NCI-H187 (cell line): ENCODE results near the gene IL1RAPL2.

Experiments
- DNase-seq, 2 experiments: peaks; one replicate each; lab custom pipeline; 2025; lab: John Stamatoyannopoulos, UW

Gene IL1RAPL2

GRCh38 chrX:105273326-105273725 lies 707.3 kb downstream of the IL1RAPL2 start:
- DNase-seq, result no peak

- no peak for DNase-seq
Observed at GRCh38 chrX:105274091-105274490, 708.1 kb downstream of the IL1RAPL2 start.

- no peak for DNase-seq
Observed at GRCh38 chrX:105277132-105277531, 711.1 kb downstream of the IL1RAPL2 start.

- DNase-seq, result no peak
Observed at GRCh38 chrX:105282077-105282476, 716.1 kb downstream of the IL1RAPL2 start.

GRCh38 chrX:105297041-105297440 lies 731.0 kb downstream of the IL1RAPL2 start:
- DNase-seq, result no peak

GRCh38 chrX:105299286-105299685 lies 733.3 kb downstream of the IL1RAPL2 start:
- DNase-seq, result no peak

GRCh38 chrX:105302246-105302645 lies 736.2 kb downstream of the IL1RAPL2 start:
- no peak for DNase-seq

- DNase-seq, result no peak
Observed at GRCh38 chrX:105307762-105308161, 741.8 kb downstream of the IL1RAPL2 start.

GRCh38 chrX:105313596-105313995 lies 747.6 kb downstream of the IL1RAPL2 start:
- DNase-seq, result no peak

GRCh38 chrX:105314458-105314857 lies 748.5 kb downstream of the IL1RAPL2 start:
- no peak for DNase-seq

GRCh38 chrX:105315248-105315647 lies 749.2 kb downstream of the IL1RAPL2 start:
- DNase-seq, result no peak

- DNase-seq, result no peak
Observed at GRCh38 chrX:105317117-105317516, 751.1 kb downstream of the IL1RAPL2 start.

GRCh38 chrX:105323928-105324327 lies 757.9 kb downstream of the IL1RAPL2 start:
- DNase-seq, result no peak

- no peak for DNase-seq
Observed at GRCh38 chrX:105328773-105329172, 762.8 kb downstream of the IL1RAPL2 start.

- DNase-seq, result no peak
Observed at GRCh38 chrX:105331244-105331643, 765.2 kb downstream of the IL1RAPL2 start.

- DNase-seq, result no peak
Observed at GRCh38 chrX:105347373-105347772, 781.4 kb downstream of the IL1RAPL2 start.

- no peak for DNase-seq
Observed at GRCh38 chrX:105349476-105349875, 783.5 kb downstream of the IL1RAPL2 start.

- no peak for DNase-seq
Observed at GRCh38 chrX:105375816-105376215, 809.8 kb downstream of the IL1RAPL2 start.

- DNase-seq, result no peak
Observed at GRCh38 chrX:105424729-105425128, 858.7 kb downstream of the IL1RAPL2 start.

GRCh38 chrX:105451401-105451800 lies 885.4 kb downstream of the IL1RAPL2 start:
- DNase-seq, result no peak

GRCh38 chrX:105458846-105459245 lies 892.8 kb downstream of the IL1RAPL2 start:
- DNase-seq, result no peak

- DNase-seq, result no peak
Observed at GRCh38 chrX:105460376-105460775, 894.4 kb downstream of the IL1RAPL2 start.

- DNase-seq, result no peak
Observed at GRCh38 chrX:105461016-105461415, 895.0 kb downstream of the IL1RAPL2 start.

GRCh38 chrX:105462186-105462585 lies 896.2 kb downstream of the IL1RAPL2 start:
- no peak for DNase-seq

- DNase-seq, result no peak
Observed at GRCh38 chrX:105463473-105463872, 897.5 kb downstream of the IL1RAPL2 start.
